CD4-positive, alpha-beta memory T cell (primary cell): ENCODE data around the gene APBB1IP. TPM values are rescaled to one million over a fixed set of nuclear protein-coding genes. Genes with fewer than 3 reads are reported as not detected.

Source experiments
- CTCF ChIA-PET: fragments of 350-600 bp; sonication (Branson Sonifier 250); formaldehyde crosslinking; loops from one replicate; lab custom pipeline; 2021; ENCODE audit warnings: inconsistent platforms; ENCODE audit not compliant: partially characterized antibody; lab: Charles Lee
- POLR2A ChIA-PET: fragments of 350-600 bp; sonication (Branson Sonifier 250); formaldehyde crosslinking; loops from one replicate; lab custom pipeline; 2021; ENCODE audit not compliant: partially characterized antibody; lab: Charles Lee
- DNase-seq, 5 donors: peaks; one replicate each; pipeline versions ENCODE4 v3.0.0 to v3.0.0-alpha.2; 2020 to 2022; ENCODE audit warnings: mixed read lengths in 1 of 5
- H3K27ac ChIP-seq: one replicate; pipeline ENCODE4 v1.7.0; 2013; ENCODE audit warnings: low read depth, low read length
- H3K27me3 ChIP-seq: 2 replicates; pipeline ENCODE4 v1.7.0; 2013; ENCODE audit warnings: mild to moderate bottlenecking, low read length, moderate library complexity; ENCODE audit not compliant: insufficient read depth
- H3K36me3 ChIP-seq: 2 replicates; pipeline ENCODE4 v1.7.0; 2013; ENCODE audit warnings: mild to moderate bottlenecking, low read length, moderate library complexity; ENCODE audit not compliant: insufficient read depth
- H3K4me1 ChIP-seq: 2 replicates; pipeline ENCODE4 v1.7.0; 2013; ENCODE audit warnings: mild to moderate bottlenecking, low read length, moderate library complexity; ENCODE audit not compliant: insufficient read depth
- H3K4me3 ChIP-seq, 2 donors: one replicate each; pipeline ENCODE4 v1.7.0; 2013; ENCODE audit warnings: low read length in 2 of 2, mild to moderate bottlenecking in 1 of 2
- H3K9me3 ChIP-seq, 2 donors: one replicate each; pipeline ENCODE4 v1.7.0; 2013; ENCODE audit warnings: low read length in 2 of 2, control low read depth in 1 of 2; ENCODE audit not compliant: control insufficient read depth in 1 of 2
- H3K27ac Mint-ChIP-seq, 7 donors: one replicate each; pipeline ENCODE4 v1.8.0; 2020 to 2021; ENCODE audit warnings: mixed read lengths in 7 of 7, mild to moderate bottlenecking in 6 of 7, inconsistent platforms in 3 of 7, moderate library complexity in 3 of 7
- H3K27me3 Mint-ChIP-seq, 2 donors: one replicate each; pipeline ENCODE4 v1.8.0; 2020 to 2021; ENCODE audit warnings: mixed read lengths in 2 of 2
- H3K36me3 Mint-ChIP-seq, 2 donors: one replicate each; pipeline ENCODE4 v1.8.0; 2020 to 2021; ENCODE audit warnings: mixed read lengths in 2 of 2, inconsistent platforms in 1 of 2, mild to moderate bottlenecking in 1 of 2
- H3K4me1 Mint-ChIP-seq, 4 donors: one replicate each; pipeline ENCODE4 v1.8.0; 2020 to 2021; ENCODE audit warnings: mixed read lengths in 4 of 4, mild to moderate bottlenecking in 1 of 4
- H3K4me3 Mint-ChIP-seq, 8 donors: one replicate each; pipeline ENCODE4 v1.8.0; 2020 to 2021; ENCODE audit warnings: mixed read lengths in 8 of 8, mild to moderate bottlenecking in 7 of 8, moderate library complexity in 6 of 8, inconsistent platforms in 3 of 8
- H3K9me3 Mint-ChIP-seq, 8 donors: one replicate each; pipeline ENCODE4 v1.8.0; 2020 to 2021; ENCODE audit warnings: mixed read lengths in 8 of 8, mild to moderate bottlenecking in 5 of 8, inconsistent platforms in 3 of 8, moderate library complexity in 1 of 8
- intact Hi-C: fragments of 100-400 bp; cut with micrococcal nuclease; formaldehyde crosslinking; loops from one replicate; pipeline ENCODE4 v1.15.1; 2023
- polyA plus RNA-seq, 2 donors: library from polyadenylated mRNA; unstranded; fragments of 300-500 nt; fragmentation: Illumina TruSeq; gene quantifications; one replicate each; pipeline ENCODE4 v1.2.3, GENCODE V29; 2021
- total RNA-seq, 2 experiments: library from RNA; stranded (reverse); gene quantifications; one replicate each; pipeline ENCODE4 v1.2.3, GENCODE V29; 2021

The APBB1IP gene
- total and polyA plus RNA-seq, 4 experiments from 2014 or later, result 30.6 to 106 (median 95.7) TPM

- H3K27me3 ChIP-seq, result no peaks in the 10 kb centered on the region
- ChIA-PET CTCF (no interaction called here), POLR2A (interaction anchor here (1.0 to 5.6 kb wide), 4 partner anchors 10 to 41 kb away, joined by 3 to 45 read pairs (median 6); partner anchors contain the start of gene APBB1IP)
- DNase-seq, result no peak
- H3K4me3 ChIP-seq, result no peak overlapping the region
- peaks cover 97% of the 10 kb centered on the region for H3K4me1 ChIP-seq
- Mint-ChIP-seq H3K36me3 (peaks cover 20 to 26% of the 10 kb centered on the region in 2 donors), H3K4me1 (peaks cover 55 to 82% (median 70%) of the 10 kb centered on the region in 4 donors), H3K27ac (peak overlapping the region; percentile 82 to 97 (median 86)), H3K27me3 (no peaks in the 10 kb centered on the region), H3K9me3 (peaks cover 0 to 8% (median 0%) of the 10 kb centered on the region in 8 donors), H3K4me3 (peak overlapping the region; percentile 64 to 83 (median 73))
- intact Hi-C loops, result no loop called here
- H3K27ac ChIP-seq, result no peak overlapping the region
- H3K36me3 ChIP-seq, result no peaks in the 10 kb centered on the region
- no peaks in the 10 kb centered on the region for H3K9me3 ChIP-seq
Observed at GRCh38 chr10:26478061-26478460, 39.9 kb downstream of the APBB1IP start.

- H3K27me3 ChIP-seq, result no peaks in the 10 kb centered on the region
- Mint-ChIP-seq H3K4me1 (peaks cover 53 to 74% (median 63%) of the 10 kb centered on the region in 4 donors), H3K36me3 (peaks cover 20 to 22% of the 10 kb centered on the region in 2 donors), H3K4me3 (peak overlapping the region; percentile 66 to 89 (median 75)), H3K9me3 (peaks cover 0 to 8% (median 0%) of the 10 kb centered on the region in 8 donors), H3K27ac (peak overlapping the region; percentile 87 to 97 (median 93)), H3K27me3 (no peaks in the 10 kb centered on the region)
- H3K36me3 ChIP-seq, result no peaks in the 10 kb centered on the region
- intact Hi-C loops, result loop anchor here (1.0 to 10.0 kb wide), 2 partner anchors 7 to 1855 kb away; no protein-coding TSS in a partner anchor
- no peaks in the 10 kb centered on the region for H3K9me3 ChIP-seq
- ChIA-PET CTCF (interaction anchor here (0.9 to 1.3 kb wide), 4 partner anchors 9 to 42 kb away, joined by 3 to 6 read pairs (median 4); partner anchors contain the start of gene APBB1IP), POLR2A (interaction anchor here (1.0 to 9.0 kb wide), 9 partner anchors 9 to 50 kb away, joined by 3 to 167 read pairs (median 7); partner anchors contain the start of gene APBB1IP)
- DNase-seq, result peak; percentile 51 to 69 (median 58)
- H3K4me3 ChIP-seq, result peak overlapping the region; percentile 37 to 40
- H3K4me1 ChIP-seq, result peaks cover 95% of the 10 kb centered on the region
- peak overlapping the region; percentile 50 for H3K27ac ChIP-seq
Observed at GRCh38 chr10:26479766-26480492, 41.8 kb downstream of the APBB1IP start.

GRCh38 chr10:26481315-26481692 is 43.2 kb downstream of the APBB1IP start:
- ChIA-PET CTCF (interaction anchor here (0.8 to 1.5 kb wide), 3 partner anchors 10 to 33 kb away, joined by 3 read pairs; no protein-coding TSS in a partner anchor), POLR2A (interaction anchor here (0.6 to 9.0 kb wide), 4 partner anchors 10 to 43 kb away, joined by 4 to 167 read pairs (median 18); partner anchors contain the start of gene APBB1IP)
- Mint-ChIP-seq H3K9me3 (peaks cover 0 to 6% (median 0%) of the 10 kb centered on the region in 8 donors), H3K27ac (peak overlapping the region; percentile 53 to 97 (median 87)), H3K36me3 (peaks cover 20% of the 10 kb centered on the region in 2 donors), H3K4me1 (peaks cover 56 to 76% (median 66%) of the 10 kb centered on the region in 4 donors), H3K4me3 (peak overlapping the region in 5 of 8 donors; percentile 34 to 75 (median 67)), H3K27me3 (no peaks in the 10 kb centered on the region)
- no peak overlapping the region for H3K4me3 ChIP-seq
- H3K27ac ChIP-seq, result peak overlapping the region; percentile 51
- peaks cover 94% of the 10 kb centered on the region for H3K4me1 ChIP-seq
- H3K9me3 ChIP-seq, result no peaks in the 10 kb centered on the region
- H3K27me3 ChIP-seq, result no peaks in the 10 kb centered on the region
- DNase-seq, result no peak
- intact Hi-C loops, result loop anchor here (10.0 kb wide), 1 partner anchor 1853 kb away; no protein-coding TSS in a partner anchor
- H3K36me3 ChIP-seq, result no peaks in the 10 kb centered on the region

GRCh38 chr10:26481914-26482550 is 43.9 kb downstream of the APBB1IP start:
- Histone ChIP-seq H3K4me1 (peaks cover 96% of the 10 kb centered on the region), H3K27me3 (no peaks in the 10 kb centered on the region), H3K36me3 (no peaks in the 10 kb centered on the region), H3K27ac (peak overlapping the region; percentile 51), H3K9me3 (no peaks in the 10 kb centered on the region), H3K4me3 (peak overlapping the region in 1 of 2 donors; percentile 9)
- ChIA-PET POLR2A (interaction anchor here (0.9 to 9.0 kb wide), 7 partner anchors 11 to 672 kb away, joined by 3 to 167 read pairs (median 6); partner anchors contain the start of genes APBB1IP and YME1L1), CTCF (interaction anchor here (0.5 to 2.5 kb wide), 5 partner anchors 9 to 34 kb away, joined by 3 to 12 read pairs (median 4); no protein-coding TSS in a partner anchor)
- Mint-ChIP-seq H3K4me1 (peaks cover 62 to 81% (median 71%) of the 10 kb centered on the region in 4 donors), H3K36me3 (peaks cover 18 to 21% of the 10 kb centered on the region in 2 donors), H3K4me3 (peak overlapping the region; percentile 36 to 88 (median 70)), H3K27me3 (no peaks in the 10 kb centered on the region), H3K9me3 (peaks cover 0 to 6% (median 0%) of the 10 kb centered on the region in 8 donors), H3K27ac (peak overlapping the region; percentile 81 to 97 (median 92))
- peak; percentile 70 to 81 (median 73) for DNase-seq
- intact Hi-C loops, result loop anchor here (1.0 to 10.0 kb wide), 4 partner anchors 13 to 1853 kb away; partner anchors contain the start of gene APBB1IP

GRCh38 chr10:26483554-26483953 is 45.4 kb downstream of the APBB1IP start:
- ChIA-PET POLR2A (interaction anchor here (0.9 to 9.0 kb wide), 3 partner anchors 10 to 45 kb away, joined by 3 to 167 read pairs (median 12); partner anchors contain the start of gene APBB1IP), CTCF (interaction anchor here (1.1 to 2.5 kb wide), 2 partner anchors 9 to 15 kb away, joined by 3 to 12 read pairs; no protein-coding TSS in a partner anchor)
- intact Hi-C loops, result loop anchor here (10.0 kb wide), 1 partner anchor 1851 kb away; no protein-coding TSS in a partner anchor
- Histone ChIP-seq H3K9me3 (no peaks in the 10 kb centered on the region), H3K4me1 (peaks cover 96% of the 10 kb centered on the region), H3K27ac (peak overlapping the region; percentile 51), H3K36me3 (no peaks in the 10 kb centered on the region), H3K27me3 (no peaks in the 10 kb centered on the region), H3K4me3 (no peak overlapping the region)
- H3K4me3 Mint-ChIP-seq, result peak overlapping the region in 7 of 8 donors; percentile 36 to 88 (median 71)
- peak overlapping the region; percentile 85 to 97 (median 92) for H3K27ac Mint-ChIP-seq
- H3K36me3 Mint-ChIP-seq, result peaks cover 11 to 19% of the 10 kb centered on the region in 2 donors
- H3K9me3 Mint-ChIP-seq, result peaks cover 0 to 6% (median 0%) of the 10 kb centered on the region in 8 donors
- H3K27me3 Mint-ChIP-seq, result no peaks in the 10 kb centered on the region
- peaks cover 59 to 81% (median 69%) of the 10 kb centered on the region in 4 donors for H3K4me1 Mint-ChIP-seq
- no peak for DNase-seq

GRCh38 chr10:26485150-26485941 is 47.2 kb downstream of the APBB1IP start:
- H3K9me3 Mint-ChIP-seq, result peaks cover 0 to under 1% (median 0%) of the 10 kb centered on the region in 8 donors
- H3K27me3 Mint-ChIP-seq, result no peaks in the 10 kb centered on the region
- POLR2A ChIA-PET, result interaction anchor here (1.0 to 9.0 kb wide), 5 partner anchors 11 to 47 kb away, joined by 3 to 167 read pairs (median 12); partner anchors contain the start of gene APBB1IP
- Histone ChIP-seq H3K27ac (peak overlapping the region; percentile 27), H3K4me3 (no peak overlapping the region), H3K36me3 (no peaks in the 10 kb centered on the region), H3K9me3 (no peaks in the 10 kb centered on the region), H3K4me1 (peaks cover 95% of the 10 kb centered on the region), H3K27me3 (no peaks in the 10 kb centered on the region)
- H3K4me1 Mint-ChIP-seq, result peaks cover 59 to 80% (median 70%) of the 10 kb centered on the region in 4 donors
- H3K4me3 Mint-ChIP-seq, result peak overlapping the region in 6 of 8 donors; percentile 2 to 69 (median 18)
- CTCF ChIA-PET, result interaction anchor here (1.2 kb wide), 1 partner anchor 17 kb away, joined by 3 read pairs; no protein-coding TSS in a partner anchor
- H3K36me3 Mint-ChIP-seq, result peaks cover 9 to 23% of the 10 kb centered on the region in 2 donors
- H3K27ac Mint-ChIP-seq, result peak overlapping the region; percentile 62 to 95 (median 82)
- intact Hi-C loops, result loop anchor here (5.0 to 10.0 kb wide), 2 partner anchors 62 to 1849 kb away; no protein-coding TSS in a partner anchor
- DNase-seq, result no peak
